Peyer's patch (tissue), 4 donors: Measurements from ENCODE around the gene RUVBL2. TPM values are rescaled to one million over a fixed set of nuclear protein-coding genes. Genes with fewer than 3 reads are reported as not detected.

ENCODE experiments used
- DNase-seq, 3 donors: peaks; one replicate each; pipeline ENCODE4 v3.0.0-alpha.2; 2017 to 2019
- H3K27ac ChIP-seq, 4 donors: fragments of 200-600 bp; sonication (generic); one replicate each; pipeline ENCODE4 v1.5.1; 2016 to 2019
- H3K27me3 ChIP-seq, 2 donors: fragments of 200-600 bp; sonication (generic); one replicate each; pipeline ENCODE4 v1.5.1; 2019
- H3K36me3 ChIP-seq, 3 donors: fragments of 200-600 bp; sonication (generic); one replicate each; pipeline ENCODE4 v1.5.1; 2016 to 2019
- H3K4me1 ChIP-seq, 4 donors: fragments of 200-600 bp; sonication (generic); one replicate each; pipeline ENCODE4 v1.5.1; 2016 to 2019
- H3K4me3 ChIP-seq, 4 donors: fragments of 200-600 bp; sonication (generic); 1 replicate in 3 of 4; 2 replicates in 1 of 4; pipeline ENCODE4 v1.5.1; 2016 to 2019; ENCODE audit warnings: mild to moderate bottlenecking in 1 of 4
- H3K9me3 ChIP-seq, 4 donors: fragments of 200-600 bp; sonication (generic); one replicate each; pipeline ENCODE4 v1.5.1; 2016 to 2019; ENCODE audit warnings: mild to moderate bottlenecking in 1 of 4
- CTCF ChIP-seq, 6 experiments: fragments of 450-650 bp in 4 of 6; fragments of 200-600 bp in 2 of 6; sonication (generic) in 1 of 6; IDR thresholded peaks; one replicate each; pipeline ENCODE4 v1.5.1; 2017 to 2019; ENCODE audit warnings: antibody characterized with exemption in 6 of 6, mild to moderate bottlenecking in 3 of 6, moderate library complexity in 1 of 6
- POLR2A ChIP-seq, 2 donors: fragments of 450-650 bp; IDR thresholded peaks; one replicate each; pipeline ENCODE4 v1.5.1; 2017; ENCODE audit warnings: antibody characterized with exemption in 2 of 2, mild to moderate bottlenecking in 2 of 2, moderate library complexity in 2 of 2
- total RNA-seq, 4 donors: library from RNA; depleted of rRNA; stranded (reverse); fragments of >200 nt; gene quantifications; one replicate each; pipeline ENCODE4 v1.1.0, GENCODE V29; 2016

The RUVBL2 gene
- total RNA-seq, 4 donors from 2014 or later = 34.2 to 111 (median 42.8) TPM

- H3K4me3 ChIP-seq = peak overlapping the region; percentile 80 to 95 (median 86)
- H3K36me3 ChIP-seq = no peaks in the 10 kb centered on the region
- no peaks in the 10 kb centered on the region for H3K9me3 ChIP-seq
- H3K27ac ChIP-seq = peak overlapping the region; percentile 80 to 94 (median 87)
- no peak for TF ChIP-seq POLR2A (IDR thresholded peaks at IDR 0.05)
- TF ChIP-seq CTCF (IDR thresholded peaks at IDR 0.05) = peak in 1 of 6 experiments; percentile 1
- DNase-seq = no peak
- peaks cover 0 to 19% (median 8%) of the 10 kb centered on the region in 4 donors for H3K4me1 ChIP-seq
- H3K27me3 ChIP-seq = no peaks in the 10 kb centered on the region
Measured at GRCh38 chr19:48955308-48955958, 38.3 kb upstream of the RUVBL2 start.

GRCh38 chr19:48958006-48958405 is 35.7 kb upstream of the RUVBL2 start:
- Histone ChIP-seq H3K9me3 (no peaks in the 10 kb centered on the region), H3K27me3 (no peaks in the 10 kb centered on the region), H3K36me3 (no peaks in the 10 kb centered on the region), H3K27ac (no peak overlapping the region), H3K4me3 (no peak overlapping the region), H3K4me1 (peaks cover 0 to 39% (median 12%) of the 10 kb centered on the region in 4 donors)
- DNase-seq = no peak
- TF ChIP-seq POLR2A (IDR thresholded peaks at IDR 0.05) (no peak), CTCF (IDR thresholded peaks at IDR 0.05) (no peak)

GRCh38 chr19:48959341-48960239 is 34.1 kb upstream of the RUVBL2 start:
- DNase-seq = peak in 1 of 3 donors; percentile 54
- no peak overlapping the region for H3K4me3 ChIP-seq
- TF ChIP-seq CTCF (IDR thresholded peaks at IDR 0.05) (no peak), POLR2A (IDR thresholded peaks at IDR 0.05) (no peak)
- H3K36me3 ChIP-seq = no peaks in the 10 kb centered on the region
- H3K9me3 ChIP-seq = no peaks in the 10 kb centered on the region
- peaks cover 0 to 52% (median 24%) of the 10 kb centered on the region in 4 donors for H3K4me1 ChIP-seq
- peak overlapping the region; percentile 25 to 96 (median 88) for H3K27ac ChIP-seq
- no peaks in the 10 kb centered on the region for H3K27me3 ChIP-seq

GRCh38 chr19:48961051-48961649 is 32.5 kb upstream of the RUVBL2 start:
- Histone ChIP-seq H3K27ac (peak overlapping the region in 3 of 4 donors; percentile 80 to 96 (median 95)), H3K4me3 (no peak overlapping the region), H3K4me1 (peaks cover 0 to 45% (median 19%) of the 10 kb centered on the region in 4 donors), H3K36me3 (peaks cover 0 to 4% (median 0%) of the 10 kb centered on the region in 3 donors), H3K9me3 (no peaks in the 10 kb centered on the region), H3K27me3 (no peaks in the 10 kb centered on the region)
- TF ChIP-seq POLR2A (IDR thresholded peaks at IDR 0.05) = no peak
- no peak for TF ChIP-seq CTCF (IDR thresholded peaks at IDR 0.05)
- peak in 2 of 3 donors; percentile 54 to 58 for DNase-seq

GRCh38 chr19:48961673-48962028 is 32.0 kb upstream of the RUVBL2 start:
- no peak for TF ChIP-seq POLR2A (IDR thresholded peaks at IDR 0.05)
- no peak for TF ChIP-seq CTCF (IDR thresholded peaks at IDR 0.05)
- H3K27ac ChIP-seq = peak overlapping the region; percentile 80 to 96 (median 96)
- H3K36me3 ChIP-seq = peaks cover 0 to 9% (median 0%) of the 10 kb centered on the region in 3 donors
- H3K4me3 ChIP-seq = peak overlapping the region in 1 of 4 donors; percentile 91
- no peaks in the 10 kb centered on the region for H3K27me3 ChIP-seq
- H3K9me3 ChIP-seq = no peaks in the 10 kb centered on the region
- DNase-seq = peak in 1 of 3 donors; percentile 54
- peaks cover 0 to 47% (median 24%) of the 10 kb centered on the region in 4 donors for H3K4me1 ChIP-seq
